LoVo (cell line): ENCODE data around the gene RRP8.

Experiments used
- DNase-seq: peaks from one replicate; pipeline ENCODE4 v3.0.0-alpha.2; 2016; ENCODE audit warnings: low spot score

The RRP8 gene

DNA sequence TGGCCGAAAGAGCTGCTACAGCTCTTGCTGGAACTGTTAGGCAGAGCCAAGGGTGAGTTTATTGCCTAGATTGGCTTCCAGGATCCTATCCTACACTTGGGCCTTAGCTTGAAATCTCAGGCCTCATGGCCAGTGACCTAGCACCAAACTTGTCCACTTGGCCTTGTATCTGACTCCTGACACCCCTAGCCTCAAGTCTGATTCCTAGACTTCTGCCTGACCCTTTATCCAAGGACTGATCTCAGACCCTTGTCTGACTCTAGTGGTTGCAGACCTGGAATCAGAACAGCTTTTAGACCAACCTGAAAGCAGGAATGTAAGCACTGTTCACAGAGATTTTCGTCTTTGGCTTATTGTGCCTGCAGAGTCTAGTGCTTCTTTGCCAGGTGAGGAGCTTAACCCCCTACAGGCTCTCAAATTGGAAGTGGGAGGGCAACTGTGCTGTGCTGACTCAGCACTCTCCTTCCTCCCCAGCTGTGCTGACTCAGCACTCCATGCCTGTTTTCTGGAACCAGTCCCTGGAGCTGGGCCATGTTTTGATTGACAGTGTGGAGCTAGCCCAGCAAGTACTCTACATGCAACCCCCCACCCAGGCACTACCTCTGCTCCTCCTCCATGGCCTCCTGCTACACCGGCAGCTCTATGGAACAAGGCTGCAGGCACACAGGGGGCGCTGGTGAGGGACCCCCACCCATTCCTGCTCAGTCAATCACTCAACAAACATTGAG is 35.1 kb downstream of the RRP8 start:
- DNase-seq: no peak

DNA sequence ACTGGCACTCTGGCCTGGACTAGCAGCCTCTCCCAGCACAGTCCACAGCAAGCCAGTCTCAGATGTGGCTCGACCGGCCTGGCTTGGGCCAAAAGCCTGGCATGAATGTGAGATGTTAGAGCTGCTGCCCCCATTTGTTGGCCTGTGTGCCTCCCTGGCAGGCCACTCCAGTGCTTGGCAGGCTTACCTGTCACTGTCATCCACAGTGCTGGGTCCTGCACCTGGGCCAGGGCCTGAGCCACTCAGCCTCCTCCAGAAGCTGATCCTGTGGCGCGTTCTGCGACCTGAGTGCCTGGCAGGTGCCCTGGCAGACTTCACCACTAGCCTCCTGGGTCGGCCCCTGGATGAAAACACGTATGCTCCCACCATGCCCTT is 36.1 kb downstream of the RRP8 start:
- DNase-seq: no peak

DNA sequence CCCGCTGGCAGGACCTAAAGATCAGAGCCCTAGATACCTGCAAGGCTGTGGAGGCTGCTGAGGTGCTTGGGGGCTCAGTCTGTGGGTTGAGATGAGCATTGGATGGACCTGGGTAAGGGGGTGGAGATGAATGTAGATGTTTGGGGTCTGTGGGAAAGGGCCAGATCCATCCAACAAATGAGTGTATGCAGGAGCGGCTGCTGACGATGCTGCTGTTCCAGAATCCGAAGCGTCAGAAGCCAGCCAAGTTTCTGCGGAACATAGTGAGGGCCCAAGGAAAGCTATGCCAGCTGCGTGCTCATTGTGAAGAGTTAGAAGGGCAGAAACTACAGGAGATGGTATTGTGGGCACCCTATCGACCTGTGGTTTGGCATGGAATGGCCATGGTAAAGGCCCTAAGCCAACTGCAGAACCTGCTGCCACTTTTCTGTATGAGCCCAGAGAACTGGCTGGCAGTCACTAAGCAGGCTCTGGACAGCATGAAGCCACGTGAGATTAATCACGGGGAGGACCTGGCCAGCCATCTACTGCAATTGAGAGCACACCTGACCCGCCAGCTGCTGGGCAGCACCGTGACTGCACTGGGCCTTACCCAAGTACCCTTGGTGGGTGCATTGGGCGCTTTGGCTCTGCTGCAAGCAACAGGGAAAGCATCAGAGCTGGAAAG is 36.6 kb downstream of the RRP8 start:
- DNase-seq: no peak

DNA sequence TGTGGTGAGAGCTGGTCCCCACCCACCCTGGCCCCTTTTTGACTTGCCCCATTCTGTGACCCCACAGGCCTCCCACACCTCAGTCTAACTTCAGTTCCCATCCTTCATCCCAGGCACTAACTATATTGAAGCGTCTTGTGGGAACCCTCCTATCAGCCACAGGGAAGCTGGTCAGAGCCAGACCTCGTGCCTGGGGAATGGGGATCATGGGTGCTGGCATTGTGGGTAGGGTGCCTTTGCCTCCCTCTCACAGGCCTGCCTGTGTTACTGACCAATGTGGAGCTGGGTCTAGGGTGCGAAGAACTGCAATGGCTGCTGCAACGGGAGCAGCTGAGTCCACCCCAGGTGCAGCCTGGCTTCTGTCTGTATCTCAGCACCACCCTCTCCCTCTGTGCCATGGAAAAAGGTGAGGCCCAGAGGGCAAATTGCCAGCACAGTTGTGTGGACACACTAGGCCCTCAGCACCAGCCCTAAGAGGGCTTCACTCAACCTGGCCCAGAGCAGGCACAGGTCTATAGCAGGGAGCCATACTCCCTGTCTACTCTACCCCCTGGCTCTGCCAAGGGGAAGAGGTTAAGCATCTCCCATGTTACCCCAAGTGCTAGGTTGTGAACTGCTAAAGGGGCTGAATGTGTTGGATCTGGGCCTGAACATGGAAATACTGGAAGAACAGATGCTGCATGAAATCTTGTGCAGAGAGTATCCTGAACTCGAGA is 37.3 kb downstream of the RRP8 start:
- DNase-seq: no peak

DNA sequence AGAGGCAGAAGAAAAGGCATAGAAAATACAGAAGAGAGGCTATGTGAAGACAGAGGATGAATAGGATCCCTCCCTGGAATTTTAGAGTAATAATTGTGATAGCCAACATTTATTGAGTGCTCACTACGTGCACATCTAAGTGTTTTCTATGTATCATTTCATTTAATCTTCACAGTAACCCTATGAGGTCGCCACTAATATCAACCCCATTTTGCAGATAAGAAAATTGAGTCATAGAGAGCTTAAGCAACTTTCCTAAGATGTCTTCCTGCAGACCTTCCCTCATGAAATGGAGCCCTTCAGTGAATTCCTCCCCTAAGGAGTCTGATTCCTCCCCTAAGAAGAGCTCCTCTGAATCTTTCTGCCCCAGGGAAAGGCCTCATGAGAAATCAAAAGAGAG is 38.1 kb downstream of the RRP8 start:
- no peak for DNase-seq

DNA sequence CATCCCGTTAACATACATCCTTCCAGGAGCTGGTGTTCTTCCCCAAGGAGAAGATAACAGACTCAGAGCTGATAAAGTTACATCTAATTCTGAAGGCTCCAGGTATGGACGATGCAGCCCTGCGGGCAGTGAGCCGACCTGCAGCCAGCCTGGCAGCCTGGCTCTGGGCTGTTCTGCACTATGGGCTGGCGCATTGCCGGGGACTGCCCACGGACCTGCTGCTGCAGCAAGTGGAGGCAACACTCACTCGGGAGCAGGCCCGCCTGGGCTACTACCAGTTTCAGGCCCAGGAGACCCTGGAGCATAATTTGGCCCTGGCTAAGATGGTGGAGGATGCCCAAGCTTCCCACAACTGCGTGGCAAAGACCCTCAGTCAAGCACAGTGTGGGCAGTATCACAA is 39.7 kb downstream of the RRP8 start:
- DNase-seq: no peak

DNA sequence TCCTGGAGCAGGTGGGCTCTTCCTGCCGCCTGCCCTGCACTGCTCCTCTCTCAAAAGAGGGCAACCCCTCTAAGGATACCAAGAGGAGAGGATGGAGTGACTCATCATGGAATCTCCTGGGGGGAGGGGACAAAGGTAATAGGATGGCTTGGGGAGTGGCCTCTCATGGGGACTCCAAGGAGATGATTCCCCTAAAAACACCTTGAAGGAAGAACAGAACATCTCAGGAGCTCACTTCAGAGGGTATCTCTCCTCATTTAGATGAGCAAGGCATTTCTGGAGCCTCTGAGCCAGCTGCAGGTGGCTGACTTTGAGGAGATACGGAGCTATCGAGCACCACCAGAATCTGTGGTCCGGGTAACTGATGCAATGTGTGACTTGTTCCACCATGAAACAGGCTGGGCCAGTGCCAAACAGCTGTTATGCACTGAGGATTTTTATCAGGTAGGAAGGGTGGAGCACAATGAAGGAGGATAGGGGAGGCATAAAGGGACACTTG is 40.2 kb downstream of the RRP8 start:
- no peak for DNase-seq

DNA sequence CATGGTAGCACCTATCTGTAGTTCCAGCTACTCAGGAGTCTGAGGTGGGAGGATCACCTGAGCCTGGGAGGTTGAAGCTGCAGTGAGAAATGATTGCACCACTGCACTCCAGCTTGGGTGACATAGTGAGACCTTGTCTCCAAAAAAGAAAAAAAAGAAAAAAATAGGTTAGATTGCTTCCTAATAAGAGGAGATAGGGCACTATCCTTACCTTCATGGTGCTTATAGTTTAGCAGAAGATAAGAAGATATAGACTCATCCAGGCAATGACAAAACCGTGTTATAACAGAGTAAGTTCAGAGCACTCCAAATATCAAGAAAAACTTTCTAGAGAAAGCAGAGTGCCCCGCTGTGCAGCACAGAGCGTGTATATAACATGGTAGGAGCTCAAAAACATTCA is 42.1 kb downstream of the RRP8 start:
- DNase-seq: no peak

DNA sequence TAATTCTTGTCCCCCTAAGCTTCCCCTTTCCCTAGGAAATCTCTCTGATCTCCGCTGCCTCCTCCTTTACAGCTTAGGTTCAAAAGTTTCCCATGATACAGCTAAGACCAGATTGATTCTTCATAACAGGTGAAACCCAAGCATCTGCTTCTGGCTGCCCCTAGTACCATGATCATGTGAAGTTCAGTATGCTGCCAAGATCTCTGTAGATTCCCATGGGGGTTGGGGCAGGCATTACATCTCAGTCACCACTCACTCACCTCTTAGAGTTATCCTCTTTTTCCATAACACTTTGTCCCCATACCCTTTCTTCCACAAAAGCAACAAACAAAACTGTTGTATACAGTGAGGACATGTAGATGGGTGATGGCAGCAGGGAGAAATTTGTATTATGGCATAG is 44.0 kb downstream of the RRP8 start:
- DNase-seq: no peak

DNA sequence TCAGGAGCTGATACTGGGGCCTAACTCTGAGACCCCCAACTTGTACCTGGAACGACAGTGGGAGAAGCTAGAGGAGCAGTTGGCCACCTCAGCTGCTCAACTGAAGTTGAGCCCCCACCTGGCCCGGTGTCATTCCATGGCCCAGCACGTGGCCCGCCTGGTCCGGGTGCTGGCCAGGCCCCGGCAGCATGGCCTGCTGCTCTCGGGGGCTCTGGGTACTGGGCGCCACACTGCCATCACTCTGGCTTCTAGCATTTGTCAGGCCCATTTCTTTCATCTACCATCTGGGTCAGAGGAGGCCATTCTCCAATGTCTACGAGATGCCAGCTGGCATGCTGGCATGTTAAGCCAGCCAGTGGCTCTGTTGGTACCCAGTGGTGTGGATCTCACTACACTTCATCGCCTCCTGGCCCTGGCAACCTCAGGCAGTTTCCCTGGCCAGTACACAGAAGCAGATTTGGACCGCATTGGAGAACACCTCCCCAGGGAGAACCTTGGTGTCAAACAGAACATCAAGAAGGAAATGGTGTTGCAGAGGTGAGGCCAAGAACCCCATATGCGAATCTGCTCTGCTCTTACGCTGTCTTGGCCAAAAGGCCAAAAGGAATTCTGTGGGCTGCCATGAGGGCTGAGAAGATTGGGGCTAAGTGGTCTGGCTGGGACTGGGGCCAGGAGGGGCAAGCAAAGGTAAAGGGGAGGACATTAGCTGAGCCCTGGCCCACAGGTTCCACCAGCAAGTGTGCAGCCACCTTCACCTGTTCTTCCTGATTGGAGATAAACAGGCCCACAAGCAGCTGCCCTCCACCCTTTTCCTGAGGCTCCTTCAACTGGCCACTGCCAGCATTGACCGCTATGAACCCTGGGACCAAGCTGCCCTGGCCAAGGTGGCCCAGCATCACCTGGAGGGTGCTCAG is 45.4 kb downstream of the RRP8 start:
- no peak for DNase-seq

DNA sequence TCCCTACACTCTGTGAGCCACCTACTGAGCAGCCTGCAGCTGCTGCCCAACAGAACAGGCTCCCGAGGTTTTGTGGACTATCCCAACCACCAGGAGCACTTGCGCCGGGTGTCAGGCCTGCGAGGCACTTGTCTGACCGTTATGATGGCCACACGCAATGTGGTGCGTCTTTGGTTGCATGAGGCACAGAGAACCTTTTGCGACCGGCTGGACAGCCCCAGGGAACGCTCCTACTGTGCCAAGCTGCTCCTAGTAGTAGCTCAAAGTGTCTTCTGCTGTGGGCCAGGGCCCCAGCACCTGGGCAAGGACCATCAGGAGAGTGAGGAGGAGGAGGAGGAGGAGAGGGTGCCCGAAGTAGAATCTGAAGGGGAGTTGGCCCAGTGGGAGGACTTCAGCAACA is 46.4 kb downstream of the RRP8 start:
- no peak for DNase-seq

DNA sequence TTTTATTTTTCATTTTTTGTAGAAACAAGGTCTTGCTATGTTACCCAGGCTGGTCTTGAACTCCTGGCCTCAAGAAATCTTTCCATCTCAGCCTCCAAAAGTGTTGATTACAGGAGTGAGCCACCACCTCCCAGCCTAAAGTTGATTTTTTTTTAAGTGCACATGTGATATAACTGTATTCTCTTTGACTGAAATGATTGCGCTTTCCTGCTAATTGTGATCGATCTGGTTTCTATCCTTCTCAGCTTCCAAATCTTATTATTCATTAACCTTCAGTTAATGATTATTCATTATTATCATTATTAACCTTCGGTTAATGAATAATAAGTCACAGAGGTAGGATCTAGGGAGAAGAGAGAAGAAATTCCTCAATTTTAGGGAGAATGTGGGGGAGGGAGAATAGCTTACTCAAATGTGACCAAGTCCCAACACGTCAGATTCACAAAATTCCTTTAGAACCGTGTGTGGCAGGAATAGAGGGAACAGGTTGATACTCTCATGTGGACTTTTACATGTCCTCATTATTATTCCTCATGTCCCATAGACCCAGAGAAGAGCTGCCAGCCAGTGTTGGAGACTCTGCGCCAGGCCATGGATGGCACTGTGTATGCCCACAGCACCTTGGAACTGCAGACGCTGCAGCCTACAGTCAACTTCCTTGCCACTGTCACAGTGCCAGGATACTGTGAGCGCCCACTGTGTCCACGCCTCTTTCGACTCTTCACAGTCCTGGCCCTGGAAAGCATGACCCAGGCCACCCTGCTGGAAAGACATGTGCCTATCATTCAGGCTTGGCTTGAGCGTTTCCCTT is 47.1 kb downstream of the RRP8 start:
- DNase-seq: no peak

DNA sequence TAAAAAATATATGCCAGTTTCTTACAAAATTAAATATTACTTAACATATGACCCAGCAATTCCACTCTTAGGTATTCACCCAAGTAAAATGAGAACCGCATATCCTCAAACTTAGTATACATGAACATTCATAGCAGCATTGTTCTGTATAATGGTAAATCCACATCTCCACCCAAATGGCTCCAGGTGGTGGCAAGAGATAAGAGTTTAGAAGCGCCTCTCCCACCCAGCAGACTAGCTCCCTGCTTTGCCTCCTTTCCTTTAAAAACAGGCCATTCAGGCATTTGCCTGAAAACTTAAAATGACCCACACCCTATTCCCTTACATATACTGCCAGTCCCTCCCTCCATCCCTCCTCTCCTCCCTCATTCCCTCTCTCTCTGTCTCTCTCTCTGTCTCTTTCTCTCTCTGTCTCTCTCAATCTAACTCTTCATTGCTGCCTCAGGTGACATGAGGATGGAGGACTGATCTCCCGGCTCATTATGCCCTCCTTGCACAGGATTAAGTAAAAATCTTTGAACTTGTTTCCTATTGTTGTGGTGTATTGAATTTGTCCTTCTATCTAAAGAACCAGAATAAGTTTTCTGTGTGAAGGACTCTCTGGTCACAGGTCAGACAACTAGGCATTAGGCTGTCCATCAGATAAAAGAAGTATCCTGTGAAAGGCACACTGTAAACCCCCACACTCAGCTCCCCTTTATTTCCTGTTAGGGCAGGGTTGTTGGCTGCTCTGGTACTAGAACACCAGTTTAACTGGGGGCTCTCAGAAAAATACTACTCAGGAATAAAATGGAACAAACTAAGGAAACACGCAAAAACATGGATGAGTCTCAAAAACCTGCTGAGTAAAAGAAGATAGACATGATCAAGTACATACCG is 48.3 kb downstream of the RRP8 start:
- DNase-seq: no peak

DNA sequence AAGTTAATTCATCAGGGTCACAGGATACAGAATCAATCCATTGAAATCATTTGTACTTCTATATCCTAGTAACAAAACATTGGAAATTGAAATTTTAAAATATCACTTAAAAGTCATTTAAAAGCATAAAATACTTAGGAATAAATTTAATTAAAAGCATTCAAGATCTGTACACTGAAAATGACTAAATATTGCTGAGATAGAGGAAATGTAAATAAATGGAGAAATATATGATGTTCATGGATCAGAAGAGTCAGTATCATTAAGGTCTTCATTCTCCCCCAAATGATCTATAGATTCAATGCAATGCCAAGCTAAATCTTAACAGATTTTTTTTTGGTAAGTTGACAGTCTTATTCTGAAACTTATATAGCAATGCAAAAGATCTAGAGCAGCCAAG is 49.8 kb downstream of the RRP8 start:
- no peak for DNase-seq

DNA sequence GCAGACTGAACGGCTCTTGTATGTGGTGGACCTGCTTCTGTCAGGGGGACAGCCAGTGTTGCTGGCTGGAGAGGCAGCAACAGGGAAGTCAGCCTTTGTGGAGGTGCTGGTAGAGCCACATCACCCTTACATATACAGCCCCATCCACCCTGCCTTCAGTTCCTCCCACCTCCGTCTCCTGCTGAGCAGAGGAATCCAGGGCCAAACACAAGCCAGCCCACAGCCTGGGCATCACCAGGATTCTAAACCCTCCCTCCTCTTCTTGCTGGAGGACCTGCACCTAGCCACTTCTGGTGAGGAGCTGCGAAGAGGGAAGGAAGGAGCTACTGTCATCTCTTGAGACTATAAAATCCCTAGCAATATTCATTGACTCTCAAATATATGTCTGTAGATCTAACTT is 54.8 kb downstream of the RRP8 start:
- DNase-seq: no peak

DNA sequence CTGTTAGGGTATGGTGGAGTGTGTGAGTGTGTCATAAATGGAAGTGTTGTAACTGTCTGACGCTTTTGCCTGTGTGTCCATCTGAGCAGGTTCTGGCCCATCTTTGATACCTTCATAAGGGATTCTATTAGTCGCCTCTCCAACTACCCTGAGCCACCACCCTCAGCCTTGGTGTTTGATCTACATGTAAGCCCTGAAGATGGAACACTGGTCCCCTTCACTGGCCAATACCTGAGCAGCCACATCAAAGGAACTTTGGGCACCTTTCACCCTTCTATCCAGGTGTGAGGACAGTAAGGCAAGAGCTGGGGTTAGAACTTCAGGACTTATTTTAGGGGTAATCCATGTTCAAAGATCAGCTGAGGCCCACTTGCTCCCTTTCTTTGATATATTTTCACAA is 55.3 kb downstream of the RRP8 start:
- DNase-seq: no peak

DNA sequence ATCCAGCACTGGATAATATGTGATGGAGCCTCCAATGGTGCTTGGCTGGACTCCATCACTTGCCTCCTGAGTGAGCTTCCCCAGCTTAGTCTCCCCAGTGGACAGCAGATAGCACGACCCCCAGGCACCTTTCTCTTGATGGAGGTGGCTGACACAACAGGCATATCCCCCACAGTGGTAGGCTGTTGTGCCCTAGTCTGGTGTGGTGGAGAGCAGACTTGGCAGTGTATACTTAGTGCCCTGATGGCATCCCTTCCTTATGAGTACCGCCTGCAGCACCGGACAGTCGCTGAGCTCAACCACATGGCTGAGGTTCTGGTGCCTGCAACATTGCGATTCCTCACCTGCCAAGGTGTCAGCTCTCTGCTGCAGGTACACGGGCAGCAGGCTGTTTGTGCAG is 56.2 kb downstream of the RRP8 start:
- no peak for DNase-seq

DNA sequence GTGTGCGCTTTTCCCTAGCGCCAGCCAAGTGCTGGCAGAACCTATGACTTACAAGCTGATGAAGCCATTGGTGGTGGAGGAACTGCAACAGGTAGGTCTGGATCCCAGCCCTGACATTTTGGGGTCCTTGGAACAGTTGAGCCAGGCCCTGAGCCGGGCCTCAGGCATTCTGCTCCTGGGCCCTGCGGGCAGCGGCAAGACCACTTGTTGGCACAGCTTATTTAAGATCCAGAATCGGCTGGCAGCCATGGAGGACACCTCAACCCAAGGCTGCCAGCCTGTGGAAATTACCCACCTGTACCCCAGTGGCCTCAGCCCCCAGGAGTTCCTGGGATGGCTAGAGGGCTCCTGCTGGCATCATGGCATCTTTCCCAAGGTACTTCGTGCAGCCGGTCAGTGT is 56.7 kb downstream of the RRP8 start:
- no peak for DNase-seq

DNA sequence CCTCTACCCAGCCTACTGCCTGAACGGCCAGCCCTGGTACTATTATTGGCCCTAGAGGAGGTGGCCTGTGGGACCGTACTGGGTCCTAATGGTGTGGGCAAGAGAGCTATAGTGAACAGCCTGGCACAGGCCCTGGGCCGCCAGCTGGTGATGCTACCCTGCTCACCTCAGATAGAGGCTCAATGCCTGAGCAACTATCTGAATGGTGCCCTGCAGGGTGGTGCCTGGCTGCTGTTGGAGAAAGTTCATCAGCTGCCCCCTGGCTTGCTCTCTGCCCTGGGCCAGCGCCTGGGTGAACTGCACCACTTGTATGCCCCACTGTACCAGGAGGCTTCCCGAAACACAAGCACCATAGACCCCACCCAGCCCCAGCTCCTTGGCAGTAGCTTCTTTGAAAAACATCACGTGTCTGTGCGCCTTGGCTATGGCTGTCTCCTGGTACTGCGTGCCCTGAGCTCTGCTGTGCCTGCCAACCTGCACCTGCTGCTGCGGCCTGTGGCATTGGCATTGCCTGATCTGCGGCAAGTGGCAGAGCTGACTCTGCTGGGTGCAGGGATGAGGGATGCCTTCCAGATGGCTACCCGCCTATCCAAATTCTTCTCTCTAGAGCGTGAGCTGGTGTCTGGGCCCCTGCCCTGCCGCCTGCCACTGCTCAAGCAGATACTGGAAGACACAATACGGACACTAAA is 57.4 kb downstream of the RRP8 start:
- DNase-seq: no peak
